Ovary (tissue), 9 donors: ENCODE measurements around the gene C16orf96. TPM values are rescaled to one million over a fixed set of nuclear protein-coding genes. Genes with fewer than 3 reads are reported as not detected.

ENCODE experiments used
- DNase-seq, 5 donors: peaks; one replicate each; pipeline ENCODE4 v3.0.0-alpha.2; 2019 to 2020
- H3K27ac ChIP-seq, 2 donors: fragments of 200-600 bp; one replicate each; pipeline versions ENCODE4 v1.5.1 to v1.8.0; 2019 to 2022
- H3K27me3 ChIP-seq: fragments of 200-600 bp; one replicate; pipeline ENCODE4 v1.8.0; 2022
- H3K36me3 ChIP-seq: fragments of 200-600 bp; sonication (generic); one replicate; pipeline ENCODE4 v1.5.1; 2019
- H3K4me1 ChIP-seq: one replicate; pipeline ENCODE4 v1.8.1; 2013; ENCODE audit warnings: mild to moderate bottlenecking, moderate library complexity; ENCODE audit not compliant: insufficient read depth
- H3K4me3 ChIP-seq: fragments of 200-600 bp; sonication (generic); one replicate; pipeline ENCODE4 v1.5.1; 2017
- H3K9me3 ChIP-seq, 2 donors: fragments of 200-600 bp in 1 of 2; sonication (generic) in 1 of 2; one replicate each; pipeline versions ENCODE4 v1.5.1 to v1.8.1; 2013 to 2019; ENCODE audit warnings: mild to moderate bottlenecking in 1 of 2, moderate library complexity in 1 of 2
- EP300 ChIP-seq: sonication (generic); formaldehyde crosslinking; IDR thresholded peaks from one replicate; pipeline ENCODE4 v1.6.1; 2017; ENCODE audit warnings: antibody characterized with exemption
- POLR2A ChIP-seq: fragments of 450-650 bp; IDR thresholded peaks from one replicate; pipeline ENCODE4 v1.6.1; 2017; ENCODE audit warnings: antibody characterized with exemption, mild to moderate bottlenecking, moderate library complexity
- WGBS, 3 donors: extraction: QIAGEN DNeasy Blood & Tissue Kit in 1 of 3; methylation state at CpG; one replicate each; pipeline versions ENCODE4 v1.1.5 to v1.1.7; 2013 to 2017; 5-methylcytosine and 5-hydroxymethylcytosine counted together
- intact Hi-C, 4 donors: fragments of 100-400 bp; cut with DNase I; formaldehyde crosslinking; loops; one replicate each; pipeline versions ENCODE4 v1.11.0 to v1.15.1; 2022 to 2023
- polyA plus RNA-seq, 2 donors: library from polyadenylated mRNA; stranded (reverse); fragments of 200-250 nt in 1 of 2; fragments of 350-450 nt in 1 of 2; fragmentation: Illumina TruSeq in 1 of 2; extraction: RNeasy Lipid Tissue Mini Kit (QIAGEN cat#74804) in 1 of 2; gene quantifications; one replicate each; pipeline ENCODE4 v1.2.3, GENCODE V29; 2013 to 2014
- total RNA-seq, 7 donors: library from RNA; depleted of rRNA in 2 of 7; stranded (reverse); fragments of >200 nt in 2 of 7; fragmentation: NEBNext Ultra II Directional in 3 of 7; extraction: Animal tissue kit (Norgen Biotek cat#: 25700) in 3 of 7; gene quantifications; one replicate each; pipeline versions ENCODE4 v1.1.0 to v1.2.4, GENCODE V29; 2016 to 2023
- TF ChIP-seq, protein P1 (sequence below), 3 donors: fragments of 450-650 bp in 2 of 3; fragments of 200-600 bp in 1 of 3; IDR thresholded peaks; one replicate each; pipeline versions ENCODE4 v1.5.1 to v1.8.0; 2016 to 2022; ENCODE audit warnings: antibody characterized with exemption in 3 of 3, mild to moderate bottlenecking in 1 of 3
- donor health status: DM: no; HTN: no; CAD: no; lungs with moderate emphysema.
- donor health status: DM: no; HTN: no; CAD: no.
- donor health status: Bipolar disorder and iron deficiency.
- donor health status: DM: yes; HTN: yes; CAD: no.
- donor health status: DM: no; HTN: no; CAD: no.
- donor health status: DM: yes; HTN: yes; CAD: no.

Gene C16orf96
- total and polyA plus RNA-seq, 9 donors, result 0.07 to 0.30 (median 0.12) TPM

DNA sequence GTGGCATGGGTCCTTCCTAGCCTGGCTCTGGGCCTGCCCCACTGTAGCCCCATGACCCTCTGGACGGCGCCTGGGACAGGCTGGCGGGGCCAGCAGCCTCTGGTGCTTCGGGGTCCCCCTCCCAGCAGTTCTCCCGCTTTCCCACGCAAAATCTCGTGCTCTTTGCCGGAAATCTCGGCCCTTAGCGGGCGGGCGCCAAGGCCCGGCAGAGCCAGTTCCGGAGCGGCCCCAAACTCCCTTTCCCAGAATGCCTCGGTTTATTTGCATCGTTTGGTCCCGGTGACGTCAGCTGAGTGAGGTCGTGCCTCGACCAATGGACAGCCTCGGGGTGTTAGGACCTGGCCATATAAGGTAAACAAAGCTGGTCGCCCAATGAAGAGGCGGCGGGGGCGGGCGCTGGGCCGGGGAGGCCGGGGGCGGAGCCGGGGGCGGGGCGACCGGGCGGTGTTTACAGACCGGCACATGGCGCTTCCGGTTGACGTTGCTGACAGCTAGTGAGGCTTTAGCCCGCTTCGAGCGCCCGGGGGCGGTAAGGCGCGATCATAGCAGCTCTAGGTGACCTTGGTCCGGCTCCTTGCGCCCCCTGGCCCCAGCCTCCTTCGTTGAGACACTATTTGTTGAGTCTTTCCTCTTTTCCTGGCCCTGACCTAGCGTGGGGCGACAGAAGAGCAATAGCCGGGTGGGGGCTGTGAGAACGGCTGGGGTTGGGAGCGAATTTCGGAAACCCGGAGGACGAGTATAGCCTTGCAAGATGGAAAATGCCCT lies 60.1 kb downstream of the C16orf96 start:
- intact Hi-C loops, result loop anchor here in 1 of 4 donors (10.0 kb wide), 1 partner anchor 339 kb away; the partner anchor contains the start of gene SEC14L5
- Histone ChIP-seq H3K4me1 (peaks cover 18% of the 10 kb centered on the region), H3K9me3 (no peaks in the 10 kb centered on the region), H3K27ac (peak overlapping the region; percentile 69 to 95), H3K4me3 (peak overlapping the region; percentile 55), H3K36me3 (no peaks in the 10 kb centered on the region), H3K27me3 (no peaks in the 10 kb centered on the region)
- WGBS, 3 donors, result 0 to 1% (median 1%) methylated on average over 29 to 57 of the region's 57 CpGs
- DNase-seq, result peak; percentile 99 to 100 (median 99)
- TF ChIP-seq EP300 (peak; percentile 89), POLR2A (peak; percentile 74)
- TF ChIP-seq, protein P1, sequence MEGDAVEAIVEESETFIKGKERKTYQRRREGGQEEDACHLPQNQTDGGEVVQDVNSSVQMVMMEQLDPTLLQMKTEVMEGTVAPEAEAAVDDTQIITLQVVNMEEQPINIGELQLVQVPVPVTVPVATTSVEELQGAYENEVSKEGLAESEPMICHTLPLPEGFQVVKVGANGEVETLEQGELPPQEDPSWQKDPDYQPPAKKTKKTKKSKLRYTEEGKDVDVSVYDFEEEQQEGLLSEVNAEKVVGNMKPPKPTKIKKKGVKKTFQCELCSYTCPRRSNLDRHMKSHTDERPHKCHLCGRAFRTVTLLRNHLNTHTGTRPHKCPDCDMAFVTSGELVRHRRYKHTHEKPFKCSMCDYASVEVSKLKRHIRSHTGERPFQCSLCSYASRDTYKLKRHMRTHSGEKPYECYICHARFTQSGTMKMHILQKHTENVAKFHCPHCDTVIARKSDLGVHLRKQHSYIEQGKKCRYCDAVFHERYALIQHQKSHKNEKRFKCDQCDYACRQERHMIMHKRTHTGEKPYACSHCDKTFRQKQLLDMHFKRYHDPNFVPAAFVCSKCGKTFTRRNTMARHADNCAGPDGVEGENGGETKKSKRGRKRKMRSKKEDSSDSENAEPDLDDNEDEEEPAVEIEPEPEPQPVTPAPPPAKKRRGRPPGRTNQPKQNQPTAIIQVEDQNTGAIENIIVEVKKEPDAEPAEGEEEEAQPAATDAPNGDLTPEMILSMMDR (IDR thresholded peaks at IDR 0.05), result peak in 2 of 3 donors; percentile 12 to 52

- no peaks in the 10 kb centered on the region for H3K9me3 ChIP-seq
- H3K4me3 ChIP-seq, result no peak overlapping the region
- no peaks in the 10 kb centered on the region for H3K36me3 ChIP-seq
- no peak for DNase-seq
- no peak for TF ChIP-seq POLR2A
- no peak for TF ChIP-seq EP300
- TF ChIP-seq, protein P1 (IDR thresholded peaks at IDR 0.05), result no peak
- WGBS, 3 donors, result 83 to 88% (median 87%) methylated on average over 8 of the region's 8 CpGs
- H3K27ac ChIP-seq, result no peak overlapping the region
- peaks cover 15% of the 10 kb centered on the region for H3K4me1 ChIP-seq
- no peaks in the 10 kb centered on the region for H3K27me3 ChIP-seq
- intact Hi-C loops, result loop anchor here in 1 of 4 donors (10.0 kb wide), 1 partner anchor 337 kb away; the partner anchor contains the start of gene SEC14L5
Observed at GRCh38 chr16:4617880-4618279, 61.7 kb downstream of the C16orf96 start.

- no peak for DNase-seq
- no peaks in the 10 kb centered on the region for H3K27me3 ChIP-seq
- intact Hi-C loops, result loop anchor here in 1 of 4 donors (10.0 kb wide), 1 partner anchor 336 kb away; the partner anchor contains the start of gene SEC14L5
- H3K4me1 ChIP-seq, result peaks cover 8% of the 10 kb centered on the region
- 77 to 86% (median 81%) methylated on average over 8 of the region's 8 CpGs for WGBS, 3 donors
- no peak overlapping the region for H3K27ac ChIP-seq
- no peaks in the 10 kb centered on the region for H3K9me3 ChIP-seq
- H3K36me3 ChIP-seq, result no peaks in the 10 kb centered on the region
- TF ChIP-seq POLR2A (no peak), EP300 (no peak)
- TF ChIP-seq, protein P1 (IDR thresholded peaks at IDR 0.05), result no peak
- H3K4me3 ChIP-seq, result no peak overlapping the region
Observed at GRCh38 chr16:4618645-4619418, 62.7 kb downstream of the C16orf96 start.

- DNase-seq, result no peak
- intact Hi-C loops, result no loop called here
- H3K27me3 ChIP-seq, result no peaks in the 10 kb centered on the region
- 75 to 82% (median 78%) methylated on average over 7 of the region's 7 CpGs for WGBS, 3 donors
- no peaks in the 10 kb centered on the region for H3K36me3 ChIP-seq
- H3K9me3 ChIP-seq, result no peaks in the 10 kb centered on the region
- no peak overlapping the region for H3K27ac ChIP-seq
- TF ChIP-seq EP300, result no peak
- TF ChIP-seq, protein P1 (IDR thresholded peaks at IDR 0.05), result no peak
- no peak for TF ChIP-seq POLR2A
- H3K4me3 ChIP-seq, result no peak overlapping the region
- peaks cover 13% of the 10 kb centered on the region for H3K4me1 ChIP-seq
Observed at GRCh38 chr16:4623593-4623992, 67.5 kb downstream of the C16orf96 start.
